NOMO-1 (cell line): Measurements from ENCODE around the gene CHD8.
"Not testable (repeated sequence)": the region's sequence is repeated elsewhere in the genome, so short reads cannot be mapped to it uniquely, and the experiment has no call there.

Experiments
- DNase-seq, 2 experiments: peaks; one replicate each; lab custom pipeline; 2025; ENCODE audit not compliant: unreplicated experiment in 2 of 2; lab: John Stamatoyannopoulos, UW

The CHD8 gene, protein sequence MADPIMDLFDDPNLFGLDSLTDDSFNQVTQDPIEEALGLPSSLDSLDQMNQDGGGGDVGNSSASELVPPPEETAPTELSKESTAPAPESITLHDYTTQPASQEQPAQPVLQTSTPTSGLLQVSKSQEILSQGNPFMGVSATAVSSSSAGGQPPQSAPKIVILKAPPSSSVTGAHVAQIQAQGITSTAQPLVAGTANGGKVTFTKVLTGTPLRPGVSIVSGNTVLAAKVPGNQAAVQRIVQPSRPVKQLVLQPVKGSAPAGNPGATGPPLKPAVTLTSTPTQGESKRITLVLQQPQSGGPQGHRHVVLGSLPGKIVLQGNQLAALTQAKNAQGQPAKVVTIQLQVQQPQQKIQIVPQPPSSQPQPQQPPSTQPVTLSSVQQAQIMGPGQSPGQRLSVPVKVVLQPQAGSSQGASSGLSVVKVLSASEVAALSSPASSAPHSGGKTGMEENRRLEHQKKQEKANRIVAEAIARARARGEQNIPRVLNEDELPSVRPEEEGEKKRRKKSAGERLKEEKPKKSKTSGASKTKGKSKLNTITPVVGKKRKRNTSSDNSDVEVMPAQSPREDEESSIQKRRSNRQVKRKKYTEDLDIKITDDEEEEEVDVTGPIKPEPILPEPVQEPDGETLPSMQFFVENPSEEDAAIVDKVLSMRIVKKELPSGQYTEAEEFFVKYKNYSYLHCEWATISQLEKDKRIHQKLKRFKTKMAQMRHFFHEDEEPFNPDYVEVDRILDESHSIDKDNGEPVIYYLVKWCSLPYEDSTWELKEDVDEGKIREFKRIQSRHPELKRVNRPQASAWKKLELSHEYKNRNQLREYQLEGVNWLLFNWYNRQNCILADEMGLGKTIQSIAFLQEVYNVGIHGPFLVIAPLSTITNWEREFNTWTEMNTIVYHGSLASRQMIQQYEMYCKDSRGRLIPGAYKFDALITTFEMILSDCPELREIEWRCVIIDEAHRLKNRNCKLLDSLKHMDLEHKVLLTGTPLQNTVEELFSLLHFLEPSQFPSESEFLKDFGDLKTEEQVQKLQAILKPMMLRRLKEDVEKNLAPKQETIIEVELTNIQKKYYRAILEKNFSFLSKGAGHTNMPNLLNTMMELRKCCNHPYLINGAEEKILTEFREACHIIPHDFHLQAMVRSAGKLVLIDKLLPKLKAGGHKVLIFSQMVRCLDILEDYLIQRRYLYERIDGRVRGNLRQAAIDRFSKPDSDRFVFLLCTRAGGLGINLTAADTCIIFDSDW (N-terminal part only)

GRCh38 chr14:21455912-21456667, at the start of gene CHD8:
TSS of gene CHD8 (minus strand) at chr14:21456123. CDS start at chr14:21431643, 24,480 bp downstream.
- peak; percentile 99 for DNase-seq

DNA sequence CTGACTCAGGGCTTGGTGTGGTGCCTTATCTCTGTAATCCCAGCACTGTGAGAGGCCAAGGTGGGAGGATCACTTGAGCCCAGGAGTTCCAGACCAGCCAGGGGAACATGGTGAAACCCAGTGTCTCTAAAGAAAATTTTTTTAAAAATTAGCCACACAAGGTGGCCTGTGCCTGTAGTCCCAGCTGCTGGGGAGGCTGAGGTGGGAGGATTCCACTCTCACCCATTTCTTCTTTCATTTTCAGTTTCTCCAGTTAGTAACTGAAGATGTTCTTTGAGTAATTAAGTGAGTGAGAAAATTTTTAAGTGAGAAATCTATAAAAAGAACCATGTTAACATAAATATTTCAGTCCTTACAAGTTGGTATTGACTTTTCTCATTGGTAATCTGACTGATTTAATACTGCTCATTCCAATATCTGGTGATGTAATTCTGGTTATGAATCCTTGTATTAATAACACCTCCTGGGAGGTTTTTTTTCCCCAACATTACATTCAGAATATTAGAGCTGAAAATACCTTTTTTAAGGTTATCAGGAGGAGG, 49.2 kb upstream of the CHD8 start:
- no peak for DNase-seq

DNA sequence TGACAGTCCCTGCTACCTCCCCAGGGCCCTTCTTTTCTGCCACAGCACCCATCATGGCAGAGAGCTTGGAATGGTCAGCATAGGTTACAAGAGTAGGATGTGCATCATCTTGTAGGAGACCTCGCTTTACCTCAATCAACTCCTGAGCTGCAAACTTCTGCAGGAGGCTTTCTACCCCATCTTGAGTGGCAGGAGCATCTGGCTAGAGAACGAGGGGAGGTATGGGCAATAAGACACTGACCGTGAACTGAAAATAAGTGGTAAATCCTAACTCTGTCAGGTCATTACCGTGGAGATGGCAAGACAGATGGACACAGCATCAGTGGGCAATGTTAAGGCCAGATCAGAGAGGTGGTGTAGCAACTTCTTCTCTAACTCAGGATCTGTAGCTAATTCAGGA, 47.5 kb upstream of the CHD8 start:
- no peak for DNase-seq

GRCh38 chr14:21501568-21501967, 45.6 kb upstream of the CHD8 start:
- no peak for DNase-seq

DNA sequence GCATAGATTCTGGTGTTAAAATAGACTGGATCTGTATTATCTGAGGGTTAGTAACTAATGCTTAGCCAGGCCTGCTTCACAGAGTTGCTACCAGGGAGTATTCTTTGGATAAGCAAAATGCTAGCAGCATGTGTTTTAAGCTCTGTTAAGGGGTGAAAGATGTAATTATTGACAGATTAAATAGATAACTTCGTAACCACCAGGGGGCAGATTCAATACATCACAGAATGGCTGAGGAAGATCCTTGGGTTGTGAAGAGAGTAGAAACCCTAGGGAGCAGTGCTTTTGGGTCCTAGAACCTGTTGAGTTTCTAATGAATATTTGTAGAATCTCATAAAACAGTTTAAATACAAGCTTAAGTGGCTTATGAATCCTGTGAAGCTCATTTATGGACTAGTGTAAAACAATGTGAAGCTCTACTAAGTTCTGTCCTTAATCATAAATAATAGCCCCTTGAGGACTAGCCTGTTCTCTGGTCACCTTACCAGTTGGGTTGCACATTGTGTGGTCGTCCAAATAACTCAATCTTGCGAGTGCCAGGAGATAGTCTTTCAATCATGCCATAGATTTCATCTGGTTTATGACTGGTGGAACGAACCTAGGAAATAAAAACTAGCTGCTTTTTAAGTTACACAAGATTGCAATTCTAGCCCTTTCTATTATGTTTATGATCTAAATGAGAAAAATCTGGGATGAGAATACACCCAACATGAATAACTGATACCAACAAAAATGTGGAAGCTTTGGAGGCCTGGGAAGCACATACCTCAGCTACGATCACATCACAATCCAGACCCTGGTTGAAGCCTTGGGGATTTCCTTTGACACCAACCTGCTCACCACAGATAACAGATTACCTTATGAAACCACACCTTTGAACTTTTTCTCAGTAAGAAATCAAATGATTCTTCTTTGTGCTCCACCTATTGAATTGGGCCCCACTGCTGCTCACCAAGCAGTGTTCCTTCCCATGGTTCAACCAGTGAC, 42.9 kb upstream of the CHD8 start:
- peak in 1 of 2 experiments; percentile 26 for DNase-seq

- DNase-seq, result no peak
Measured at GRCh38 chr14:21496453-21496852, 40.5 kb upstream of the CHD8 start.

- no peak for DNase-seq
Measured at GRCh38 chr14:21494902-21495762, 39.2 kb upstream of the CHD8 start.

GRCh38 chr14:21486640-21487087, 30.7 kb upstream of the CHD8 start:
- DNase-seq, result no peak

DNA sequence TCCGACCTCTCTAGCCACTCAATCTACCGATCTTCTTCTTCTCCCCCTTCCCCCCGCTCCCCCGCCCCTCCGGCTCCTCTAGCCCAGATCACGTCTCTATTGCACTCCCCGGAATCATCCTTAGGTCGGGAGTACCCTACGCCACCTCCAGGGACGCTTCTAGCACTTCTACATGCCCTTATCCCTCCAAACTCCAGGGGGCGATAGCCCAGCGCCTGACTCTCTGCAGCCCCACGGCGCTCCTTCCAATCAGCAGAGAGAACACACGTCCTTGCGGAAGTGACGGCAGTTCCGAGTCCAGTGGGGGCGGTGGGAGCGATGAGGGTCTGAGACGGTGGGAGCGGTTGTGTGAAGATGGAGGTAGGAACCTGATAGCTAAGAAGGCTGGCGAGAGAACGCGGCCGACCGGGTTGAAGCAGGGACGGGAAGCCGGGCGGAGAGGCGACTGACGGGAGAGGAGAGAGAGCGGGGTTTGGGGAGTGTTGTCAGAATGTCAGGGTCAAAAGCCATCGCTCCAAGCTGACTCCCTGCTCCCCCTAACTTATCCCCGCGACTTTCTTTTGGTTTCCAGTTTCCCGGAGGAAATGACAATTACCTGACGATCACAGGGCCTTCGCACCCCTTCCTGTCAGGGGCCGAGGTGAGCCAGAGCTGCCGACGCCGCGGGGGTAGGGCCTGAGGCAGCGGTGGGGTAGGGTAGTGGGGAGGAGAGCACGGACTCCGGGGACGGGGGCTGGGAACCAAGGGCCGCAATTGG, 21.2 kb upstream of the CHD8 start, which contains the start of the genes RAB2B and TOX4:
TSS of gene RAB2B (minus strand) at position 35 of the 757 bp plus-strand sequence. CDS start 87 bp downstream, outside the sequence.
TSS of gene TOX4 (plus strand) at position 271 of the 757 bp plus-strand sequence. CDS start at position 355, 84 bp downstream.
- DNase-seq, result peak; percentile 97 to 99

DNA sequence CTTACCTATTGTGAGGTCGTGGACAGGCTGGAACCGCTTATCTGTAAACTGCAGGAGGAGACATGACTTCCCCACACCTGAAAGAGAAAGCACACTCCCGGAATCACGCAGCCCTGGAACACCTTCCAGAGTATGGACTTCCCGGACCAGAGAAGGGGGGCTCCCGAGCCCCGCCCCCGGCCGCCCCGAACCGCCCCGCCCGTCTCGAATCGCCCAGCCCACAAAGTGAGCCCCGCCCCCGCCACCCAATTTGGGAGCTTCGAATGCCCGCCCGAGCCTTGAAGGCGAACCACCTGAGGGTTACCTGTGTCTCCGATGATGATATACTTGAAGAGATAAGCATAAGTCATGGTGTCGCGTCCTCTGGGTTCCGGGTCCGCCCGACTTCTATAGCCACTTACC, 20.6 kb upstream of the CHD8 start:
- DNase-seq, result peak; percentile 52 to 66

DNA sequence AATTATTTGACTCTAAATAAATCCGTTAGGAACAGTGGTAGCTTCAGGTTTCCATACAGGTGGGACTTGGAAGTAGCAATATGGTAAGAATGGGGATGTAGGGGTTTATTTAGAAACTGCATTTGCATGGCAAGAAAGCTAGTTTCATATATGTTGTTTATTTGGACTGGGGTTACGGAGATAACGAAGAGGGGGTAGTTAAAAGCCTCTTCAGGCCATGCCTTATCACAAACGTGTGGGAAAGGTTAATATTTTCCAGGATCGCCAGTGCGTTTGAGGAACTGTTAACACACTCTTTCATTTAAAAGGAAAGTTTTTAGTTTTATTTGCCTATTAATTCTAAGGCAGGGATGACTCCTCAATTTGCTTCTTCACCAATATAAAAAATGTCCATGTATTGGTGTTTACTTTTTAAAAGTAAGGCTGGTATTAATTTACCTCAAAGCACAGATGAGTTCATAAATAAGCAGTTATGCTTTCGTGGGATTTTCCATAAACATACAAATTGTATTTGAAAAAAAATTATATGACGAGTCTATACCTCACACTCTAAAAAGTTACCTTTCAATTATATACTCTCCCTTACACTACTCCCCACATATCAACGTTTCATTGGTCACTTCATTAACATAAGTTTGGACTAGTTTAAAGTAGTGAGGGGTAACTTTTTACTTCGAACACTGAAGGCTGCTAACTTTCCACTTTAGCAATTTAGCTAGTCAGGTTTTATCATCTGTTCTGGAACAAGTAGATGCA, 20.0 kb upstream of the CHD8 start:
- no peak for DNase-seq

GRCh38 chr14:21467616-21468015, 11.7 kb upstream of the CHD8 start:
- no peak for DNase-seq

DNA sequence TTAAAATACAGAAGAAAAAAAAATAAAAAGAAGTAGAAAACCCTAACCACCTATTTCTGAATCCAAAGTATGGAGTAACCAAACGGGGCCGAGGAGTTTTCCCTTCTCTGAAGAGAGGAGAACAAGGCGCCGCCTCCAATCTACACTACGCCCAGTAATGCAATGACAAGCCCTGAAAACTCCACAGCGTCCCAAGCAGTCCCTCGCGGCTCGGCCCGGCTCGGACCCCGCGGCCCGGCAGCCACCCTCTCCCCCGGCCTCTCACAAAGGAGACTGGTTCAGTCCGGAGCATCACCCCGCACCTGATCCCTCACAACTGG, 371 bp downstream of the CHD8 start:
- DNase-seq, result peak in 1 of 2 experiments; percentile 22

DNA sequence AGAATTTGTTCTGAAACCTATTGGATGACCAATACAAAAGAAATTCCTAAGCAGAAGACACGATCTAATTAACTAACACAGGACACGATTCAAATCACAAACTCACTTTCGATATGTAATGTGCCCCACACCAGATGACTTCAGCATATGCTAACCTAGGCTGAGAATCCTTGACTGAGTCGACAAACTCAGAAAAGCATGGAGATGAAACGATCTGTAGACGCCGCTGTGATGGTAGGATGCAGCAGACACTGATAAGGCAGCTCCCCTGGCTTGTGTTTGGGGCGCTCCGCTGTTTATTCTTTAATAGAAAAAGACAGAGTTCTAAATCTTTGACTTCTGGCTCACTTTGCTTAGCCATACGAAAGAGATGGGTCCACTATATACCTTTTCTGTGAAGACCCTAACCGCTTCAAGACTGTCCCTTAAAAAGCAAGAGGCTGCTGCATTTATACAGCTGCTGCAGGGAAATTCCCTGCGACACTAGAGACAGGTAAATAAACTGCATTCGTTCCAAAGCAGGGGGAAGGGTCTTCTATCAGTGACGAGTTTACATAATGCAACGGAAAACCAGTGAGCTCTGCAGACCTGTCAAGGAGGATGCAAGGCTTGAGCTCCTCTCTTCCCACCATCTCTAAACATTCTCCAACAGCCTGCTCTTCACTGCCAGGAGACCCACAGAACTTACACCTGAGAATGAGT, 929 bp downstream of the CHD8 start:
- DNase-seq, result no peak

GRCh38 chr14:21449899-21450216, 6.1 kb downstream of the CHD8 start:
- no peak for DNase-seq

DNA sequence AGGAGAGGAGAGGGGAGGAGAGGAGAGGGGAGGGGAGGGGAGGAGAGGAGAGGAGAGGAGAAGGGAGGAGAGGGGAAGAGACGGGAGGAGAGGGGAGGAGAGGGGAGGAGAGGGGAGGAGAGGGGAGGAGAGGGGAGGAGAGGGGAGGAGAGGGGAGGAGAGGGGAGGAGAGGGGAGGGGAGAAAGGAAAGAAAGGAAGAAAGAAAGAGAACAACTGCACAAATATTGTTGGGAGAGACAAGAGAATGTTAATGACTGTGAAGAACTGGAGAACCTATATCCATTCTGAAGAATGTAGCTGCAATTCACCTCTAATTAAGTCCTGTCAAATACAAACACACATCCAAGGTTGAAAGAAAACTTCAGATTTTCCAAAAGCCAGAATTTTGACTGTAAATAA, 13.3 kb downstream of the CHD8 start:
- DNase-seq, result not testable (repeated sequence)
